HFFc6 (cell line): ENCODE results near the gene RSF1. TPM values are rescaled to one million over a fixed set of nuclear protein-coding genes. Genes with fewer than 3 reads are reported as not detected.
A peak's percentile ranks its signal among the peaks of the same experiment; 100 is the strongest.

Source experiments
- DNase-seq: peaks from one replicate; pipeline ENCODE4 v3.0.0-alpha.2; 2018
- H3K27ac Mint-ChIP-seq: 2 replicates; pipeline ENCODE4 v1.8.0; 2020; ENCODE audit warnings: mild to moderate bottlenecking, mixed read lengths
- H3K27me3 Mint-ChIP-seq: 2 replicates; pipeline ENCODE4 v1.8.0; 2021; ENCODE audit warnings: mild to moderate bottlenecking, moderate library complexity, mixed read lengths; ENCODE audit not compliant: insufficient read depth
- H3K36me3 Mint-ChIP-seq: 2 replicates; pipeline ENCODE4 v1.8.0; 2021; ENCODE audit warnings: low read depth, mixed read lengths
- H3K4me1 Mint-ChIP-seq: 2 replicates; pipeline ENCODE4 v1.8.0; 2020; ENCODE audit warnings: low read depth, mixed read lengths
- H3K4me3 Mint-ChIP-seq: 2 replicates; pipeline ENCODE4 v1.8.0; 2020; ENCODE audit warnings: mild to moderate bottlenecking, moderate library complexity, mixed read lengths
- H3K9me3 Mint-ChIP-seq: 2 replicates; pipeline ENCODE4 v1.8.0; 2020; ENCODE audit warnings: mild to moderate bottlenecking, mixed read lengths
- total RNA-seq, 6 experiments: library from RNA; stranded (reverse); fragmentation: NEBNext Ultra II Directional; extraction: Animal tissue kit (Norgen Biotek cat#: 25700); gene quantifications; 2 replicates in 1 of 6; 3 replicates in 5 of 6; pipeline ENCODE4 v1.2.3, GENCODE V29; 2021
- TF ChIP-seq, protein P1 (sequence below): fragments of 200-600 bp; sonication (generic); IDR thresholded peaks from 2 replicates; pipeline ENCODE4 v1.5.0; 2021; ENCODE audit warnings: antibody characterized with exemption, mild to moderate bottlenecking

The RSF1 gene
- total RNA-seq, 6 experiments from 2014 or later = 44.7 to 59.2 (median 55.3) TPM

DNA sequence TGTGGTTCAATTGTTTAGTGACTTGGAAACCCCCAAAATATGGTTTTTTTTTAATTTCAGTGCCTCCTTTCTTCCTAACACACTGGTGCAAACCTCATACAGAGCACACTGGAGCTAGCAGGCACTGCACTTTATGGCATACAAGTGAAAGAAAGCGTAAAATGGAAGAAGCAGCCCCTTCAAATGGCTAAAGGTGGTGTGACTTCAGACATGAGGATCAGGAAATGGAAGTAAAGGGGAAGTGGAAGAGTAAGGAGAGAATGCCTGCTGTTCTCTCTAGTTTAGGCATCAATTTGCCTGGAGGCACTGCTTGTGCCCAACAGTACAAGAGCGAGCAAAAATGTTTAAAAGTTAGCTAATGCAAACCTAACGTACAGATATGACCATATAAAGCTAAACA is 5.7 kb downstream of the RSF1 start:
- Mint-ChIP-seq H3K27ac (no peak overlapping the region), H3K4me3 (no peak overlapping the region), H3K36me3 (peaks cover 26% of the 10 kb centered on the region)

GRCh38 chr11:77813256-77813655 is 7.3 kb downstream of the RSF1 start:
- Mint-ChIP-seq H3K4me1 (peaks cover 39% of the 10 kb centered on the region), H3K4me3 (no peak overlapping the region), H3K27ac (no peak overlapping the region), H3K27me3 (no peaks in the 10 kb centered on the region), H3K9me3 (peaks cover 3% of the 10 kb centered on the region; the same call in 1 of the 2 replicates), H3K36me3 (peaks cover 26% of the 10 kb centered on the region)
- TF ChIP-seq, protein P1, sequence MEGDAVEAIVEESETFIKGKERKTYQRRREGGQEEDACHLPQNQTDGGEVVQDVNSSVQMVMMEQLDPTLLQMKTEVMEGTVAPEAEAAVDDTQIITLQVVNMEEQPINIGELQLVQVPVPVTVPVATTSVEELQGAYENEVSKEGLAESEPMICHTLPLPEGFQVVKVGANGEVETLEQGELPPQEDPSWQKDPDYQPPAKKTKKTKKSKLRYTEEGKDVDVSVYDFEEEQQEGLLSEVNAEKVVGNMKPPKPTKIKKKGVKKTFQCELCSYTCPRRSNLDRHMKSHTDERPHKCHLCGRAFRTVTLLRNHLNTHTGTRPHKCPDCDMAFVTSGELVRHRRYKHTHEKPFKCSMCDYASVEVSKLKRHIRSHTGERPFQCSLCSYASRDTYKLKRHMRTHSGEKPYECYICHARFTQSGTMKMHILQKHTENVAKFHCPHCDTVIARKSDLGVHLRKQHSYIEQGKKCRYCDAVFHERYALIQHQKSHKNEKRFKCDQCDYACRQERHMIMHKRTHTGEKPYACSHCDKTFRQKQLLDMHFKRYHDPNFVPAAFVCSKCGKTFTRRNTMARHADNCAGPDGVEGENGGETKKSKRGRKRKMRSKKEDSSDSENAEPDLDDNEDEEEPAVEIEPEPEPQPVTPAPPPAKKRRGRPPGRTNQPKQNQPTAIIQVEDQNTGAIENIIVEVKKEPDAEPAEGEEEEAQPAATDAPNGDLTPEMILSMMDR = no peak
- DNase-seq = peak; percentile 36

More for the DNA sequence above, 5.7 kb downstream of the RSF1 start:
- TF ChIP-seq, protein P1 = no peak
- Mint-ChIP-seq H3K4me1 (peaks cover 43% of the 10 kb centered on the region), H3K9me3 (peaks cover 3% of the 10 kb centered on the region; the same call in 1 of the 2 replicates), H3K27me3 (no peaks in the 10 kb centered on the region)
- DNase-seq = no peak

DNA sequence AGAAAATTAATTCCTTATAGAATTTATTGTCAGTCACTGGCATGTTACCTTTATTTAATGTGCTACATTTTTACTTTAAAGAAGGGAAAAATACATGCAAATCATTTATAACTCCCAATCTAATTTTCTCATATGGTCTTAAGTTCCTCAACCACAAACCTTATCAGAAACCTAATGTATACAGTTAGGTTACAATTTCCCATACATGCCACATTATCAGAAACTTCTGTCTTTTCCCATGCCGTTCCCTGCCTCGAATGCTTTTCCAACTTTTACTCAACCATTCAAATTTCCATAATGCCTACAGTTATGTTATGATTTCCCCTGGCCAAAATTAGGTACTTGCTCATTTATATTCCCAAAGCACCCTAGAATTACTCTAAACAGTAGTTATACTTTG is 13.5 kb downstream of the RSF1 start:
- Mint-ChIP-seq H3K27ac (no peak overlapping the region), H3K4me3 (no peak overlapping the region), H3K27me3 (no peaks in the 10 kb centered on the region), H3K36me3 (peaks cover 6% of the 10 kb centered on the region), H3K9me3 (no peaks in the 10 kb centered on the region), H3K4me1 (peaks cover 28% of the 10 kb centered on the region)
- TF ChIP-seq, protein P1 = no peak
- DNase-seq = no peak

- TF ChIP-seq, protein P1 = no peak
These were observed 14.1 kb downstream of the RSF1 start for GRCh38 chr11:77806415-77806814.

DNA sequence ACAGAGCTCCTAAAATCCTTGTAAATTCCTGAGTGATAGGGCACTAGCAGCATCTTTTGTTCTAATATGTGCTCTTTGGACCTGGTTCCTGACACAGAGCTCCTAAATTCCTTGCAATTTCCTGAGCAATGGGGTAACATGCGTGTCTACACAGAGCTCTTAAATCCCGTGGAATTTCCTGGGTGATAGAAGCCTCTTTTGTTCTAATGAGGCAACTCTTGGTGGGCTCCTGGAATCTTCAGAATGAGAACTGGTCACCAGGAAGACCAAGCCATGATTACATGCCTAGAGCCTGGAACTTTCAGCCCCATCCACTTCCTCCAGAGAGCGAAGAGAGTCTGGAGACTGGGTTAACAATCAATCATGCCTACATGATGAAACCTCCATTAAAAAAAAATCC is 19.0 kb downstream of the RSF1 start:
- H3K4me3 Mint-ChIP-seq = no peak overlapping the region
- no peaks in the 10 kb centered on the region for H3K27me3 Mint-ChIP-seq
- TF ChIP-seq, protein P1 = no peak
- no peaks in the 10 kb centered on the region for H3K9me3 Mint-ChIP-seq
- peaks cover 22% of the 10 kb centered on the region for H3K4me1 Mint-ChIP-seq
- DNase-seq = no peak
- H3K36me3 Mint-ChIP-seq = peaks cover 6% of the 10 kb centered on the region
- H3K27ac Mint-ChIP-seq = no peak overlapping the region

More at GRCh38 chr11:77806415-77806814, 14.1 kb downstream of the RSF1 start:
- Mint-ChIP-seq H3K27me3 (no peaks in the 10 kb centered on the region), H3K4me1 (peaks cover 26% of the 10 kb centered on the region), H3K36me3 (peaks cover 3% of the 10 kb centered on the region), H3K9me3 (no peaks in the 10 kb centered on the region), H3K4me3 (no peak overlapping the region), H3K27ac (no peak overlapping the region)
- no peak for DNase-seq

- no peak for DNase-seq
- no peaks in the 10 kb centered on the region for H3K27me3 Mint-ChIP-seq
- peaks cover 14% of the 10 kb centered on the region; the same call in 1 of the 2 replicates for H3K4me1 Mint-ChIP-seq
- H3K9me3 Mint-ChIP-seq = no peaks in the 10 kb centered on the region
- TF ChIP-seq, protein P1 = no peak
- no peak overlapping the region for H3K4me3 Mint-ChIP-seq
- no peak overlapping the region for H3K27ac Mint-ChIP-seq
- peaks cover 6% of the 10 kb centered on the region for H3K36me3 Mint-ChIP-seq
These were observed 20.1 kb downstream of the RSF1 start for GRCh38 chr11:77800449-77800848.
